A673 (cell line): Measurements from ENCODE around the gene COL3A1. TPM values are rescaled to one million over a fixed set of nuclear protein-coding genes. Genes with fewer than 3 reads are reported as not detected.

Experiments used
- BruUV-seq: library from RNA; stranded (reverse); fragments of 400-500 nt; replicated peaks from 2 replicates; lab custom pipeline; 2021; lab: Mats Ljungman, UMichigan
- CTCF ChIA-PET: fragments of 300-600 bp; sonication (Branson Sonifier 250); formaldehyde crosslinking; loops from one replicate; lab custom pipeline; 2022; ENCODE audit warnings: antibody characterized with exemption; lab: Charles Lee
- POLR2A ChIA-PET: fragments of 300-600 bp; sonication (Branson Sonifier 250); formaldehyde crosslinking; loops from one replicate; lab custom pipeline; 2022; ENCODE audit warnings: antibody characterized with exemption; ENCODE audit not compliant: low non-redundant PET; lab: Charles Lee
- DNase-seq: peaks from one replicate; pipeline ENCODE4 v3.0.0-alpha.2; 2015; ENCODE audit warnings: low spot score
- H3K27ac ChIP-seq: fragments of 200-600 bp; sonication (generic); 2 replicates; pipeline ENCODE4 v1.5.1; 2016; ENCODE audit warnings: mixed run types, low read depth, mild to moderate bottlenecking, mixed read lengths, antibody characterized with exemption, low read length; ENCODE audit not compliant: poor library complexity, severe bottlenecking
- H3K27me3 ChIP-seq: fragments of 200-600 bp; sonication (generic); replicated peaks from 2 replicates; pipeline ENCODE4 v1.6.1; 2017; ENCODE audit warnings: mixed run types, low read depth, mild to moderate bottlenecking, mixed read lengths, antibody characterized with exemption, low read length; ENCODE audit not compliant: insufficient read depth, poor library complexity
- H3K36me3 ChIP-seq: fragments of 200-600 bp; sonication (generic); 2 replicates; pipeline ENCODE4 v1.6.1; 2016; ENCODE audit warnings: mixed run types, mild to moderate bottlenecking, mixed read lengths, antibody characterized with exemption, low read length; ENCODE audit not compliant: insufficient read depth, poor library complexity, severe bottlenecking
- H3K4me1 ChIP-seq: fragments of 200-600 bp; sonication (generic); 2 replicates; pipeline ENCODE4 v1.6.1; 2017; ENCODE audit warnings: mixed run types, mild to moderate bottlenecking, mixed read lengths, antibody characterized with exemption, low read length; ENCODE audit not compliant: insufficient read depth, poor library complexity, severe bottlenecking
- H3K4me3 ChIP-seq: fragments of 200-600 bp; sonication (generic); 2 replicates; pipeline ENCODE4 v1.5.1; 2016; ENCODE audit warnings: low read depth, mixed run types, mild to moderate bottlenecking, mixed read lengths, low read length; ENCODE audit not compliant: poor library complexity, severe bottlenecking
- H3K9me3 ChIP-seq: fragments of 200-600 bp; sonication (generic); 2 replicates; pipeline ENCODE4 v1.6.1; 2016; ENCODE audit warnings: mixed run types, low read depth, mild to moderate bottlenecking, mixed read lengths, antibody characterized with exemption, low read length; ENCODE audit not compliant: poor library complexity, severe bottlenecking
- EZH2 ChIP-seq: fragments of 200-600 bp; sonication (generic); IDR thresholded peaks from 2 replicates; pipeline ENCODE4 v1.6.1; 2017; ENCODE audit warnings: borderline replicate concordance, low read depth, mild to moderate bottlenecking, mixed read lengths, antibody characterized with exemption, low read length; ENCODE audit not compliant: poor library complexity, severe bottlenecking
- intact Hi-C: fragments of 100-400 bp; cut with micrococcal nuclease; formaldehyde crosslinking; loops from one replicate; pipeline ENCODE4 v1.10.0; 2022; ENCODE audit not compliant: unreplicated experiment
- total RNA-seq: library from RNA; stranded (reverse); gene quantifications from 2 replicates; pipeline ENCODE4 v1.2.3, GENCODE V29; 2021
- TF ChIP-seq, protein P1 (sequence below): fragments of 300-800, 200-600 bp; sonication (generic); conservative IDR thresholded peaks from 2 replicates; pipeline ENCODE4 v1.5.1; 2017; ENCODE audit warnings: low read depth, mild to moderate bottlenecking, antibody characterized with exemption, low read length, moderate library complexity, mixed read lengths

Gene COL3A1
- total RNA-seq, 1 experiment from 2014 or later = 12.6 TPM

DNA sequence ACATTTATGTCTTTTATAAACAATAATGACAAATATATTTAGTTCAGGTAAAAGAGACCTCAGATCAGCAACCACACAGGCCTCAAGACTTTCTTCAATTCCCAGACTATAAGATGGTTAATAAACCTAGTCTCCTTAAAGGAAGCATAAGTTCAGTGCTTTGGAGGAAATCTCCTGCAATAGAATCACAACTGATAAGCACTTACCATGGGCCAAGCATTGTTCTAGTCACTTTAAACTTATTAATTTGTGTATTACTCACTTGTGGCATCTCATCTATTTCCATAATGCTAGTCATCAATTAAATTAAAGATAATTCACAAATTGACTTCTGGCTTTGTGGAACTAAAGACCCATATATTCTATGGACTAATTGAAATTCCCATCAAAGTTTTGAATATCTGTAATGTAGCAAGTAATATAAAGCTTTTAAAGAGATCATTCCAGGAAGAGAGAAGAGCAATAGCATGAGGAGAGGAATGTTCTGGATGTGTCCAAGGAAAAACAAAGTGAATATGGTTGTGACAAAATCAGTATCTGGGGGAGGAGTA is 42.2 kb downstream of the COL3A1 start:
- no peak for TF ChIP-seq EZH2
- TF ChIP-seq, protein P1, sequence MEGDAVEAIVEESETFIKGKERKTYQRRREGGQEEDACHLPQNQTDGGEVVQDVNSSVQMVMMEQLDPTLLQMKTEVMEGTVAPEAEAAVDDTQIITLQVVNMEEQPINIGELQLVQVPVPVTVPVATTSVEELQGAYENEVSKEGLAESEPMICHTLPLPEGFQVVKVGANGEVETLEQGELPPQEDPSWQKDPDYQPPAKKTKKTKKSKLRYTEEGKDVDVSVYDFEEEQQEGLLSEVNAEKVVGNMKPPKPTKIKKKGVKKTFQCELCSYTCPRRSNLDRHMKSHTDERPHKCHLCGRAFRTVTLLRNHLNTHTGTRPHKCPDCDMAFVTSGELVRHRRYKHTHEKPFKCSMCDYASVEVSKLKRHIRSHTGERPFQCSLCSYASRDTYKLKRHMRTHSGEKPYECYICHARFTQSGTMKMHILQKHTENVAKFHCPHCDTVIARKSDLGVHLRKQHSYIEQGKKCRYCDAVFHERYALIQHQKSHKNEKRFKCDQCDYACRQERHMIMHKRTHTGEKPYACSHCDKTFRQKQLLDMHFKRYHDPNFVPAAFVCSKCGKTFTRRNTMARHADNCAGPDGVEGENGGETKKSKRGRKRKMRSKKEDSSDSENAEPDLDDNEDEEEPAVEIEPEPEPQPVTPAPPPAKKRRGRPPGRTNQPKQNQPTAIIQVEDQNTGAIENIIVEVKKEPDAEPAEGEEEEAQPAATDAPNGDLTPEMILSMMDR = no peak
- H3K27me3 ChIP-seq = no peaks in the 10 kb centered on the region
- ChIA-PET POLR2A (no interaction called here), CTCF (no interaction called here)
- BruUV-seq = no TSS peak
- H3K36me3 ChIP-seq = no peaks in the 10 kb centered on the region
- H3K4me1 ChIP-seq = peaks cover 17% of the 10 kb centered on the region
- no peak overlapping the region for H3K27ac ChIP-seq
- H3K9me3 ChIP-seq = no peaks in the 10 kb centered on the region
- no peak for DNase-seq
- intact Hi-C loops = no loop called here
- no peak overlapping the region for H3K4me3 ChIP-seq

DNA sequence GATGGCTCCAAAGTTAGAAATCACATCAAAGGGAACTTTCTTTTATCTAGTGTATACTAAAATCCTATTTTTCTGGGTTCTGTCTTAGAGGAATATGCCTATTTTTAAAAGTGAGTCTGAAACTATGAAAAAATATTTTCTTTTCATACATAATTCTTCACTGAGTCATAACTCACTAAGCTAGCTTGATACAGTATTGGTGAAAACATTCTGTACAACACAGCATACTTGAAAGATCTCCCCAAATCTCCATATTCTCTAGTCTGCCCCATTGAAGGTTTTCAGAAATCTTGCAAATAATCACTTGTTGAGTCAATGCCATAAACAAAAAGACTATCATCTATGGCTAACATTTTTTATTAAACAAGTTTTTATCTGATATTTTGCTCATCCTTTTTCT is 44.5 kb downstream of the COL3A1 start:
- no TSS peak for BruUV-seq
- no peaks in the 10 kb centered on the region for H3K9me3 ChIP-seq
- H3K36me3 ChIP-seq = no peaks in the 10 kb centered on the region
- ChIA-PET POLR2A (no interaction called here), CTCF (no interaction called here)
- TF ChIP-seq EZH2 = no peak
- TF ChIP-seq, protein P1 = no peak
- peaks cover 33% of the 10 kb centered on the region for H3K4me1 ChIP-seq
- no peak for DNase-seq
- no peaks in the 10 kb centered on the region for H3K27me3 ChIP-seq
- H3K4me3 ChIP-seq = no peak overlapping the region
- H3K27ac ChIP-seq = no peak overlapping the region
- intact Hi-C loops = no loop called here

DNA sequence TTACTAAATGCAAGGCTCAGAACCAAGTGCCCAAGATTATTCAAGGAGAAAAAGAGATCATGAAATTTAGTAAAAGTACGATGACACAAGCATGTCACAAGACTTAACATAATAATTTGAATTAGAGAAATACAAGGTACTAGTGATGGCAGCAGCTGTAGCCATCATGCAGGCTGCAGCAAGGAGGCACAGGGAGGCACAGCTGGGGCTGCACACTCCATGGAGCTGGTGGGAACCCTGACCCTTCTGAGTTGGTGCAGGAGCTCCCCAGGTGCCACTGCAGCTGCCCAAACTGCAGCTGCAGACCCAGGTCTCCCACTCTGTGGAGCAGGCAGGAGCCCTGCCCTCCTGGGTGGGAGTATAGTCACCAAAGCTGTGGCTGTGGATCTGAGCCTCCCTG is 46.0 kb downstream of the COL3A1 start:
- no peak overlapping the region for H3K4me3 ChIP-seq
- H3K9me3 ChIP-seq = no peaks in the 10 kb centered on the region
- no peaks in the 10 kb centered on the region for H3K36me3 ChIP-seq
- no peaks in the 10 kb centered on the region for H3K27me3 ChIP-seq
- no TSS peak for BruUV-seq
- no peak for DNase-seq
- ChIA-PET POLR2A (no interaction called here), CTCF (no interaction called here)
- intact Hi-C loops = no loop called here
- no peak overlapping the region for H3K27ac ChIP-seq
- TF ChIP-seq, protein P1 = no peak
- TF ChIP-seq EZH2 = no peak
- H3K4me1 ChIP-seq = peaks cover 25% of the 10 kb centered on the region
